Gastroesophageal sphincter (tissue), 4 donors: ENCODE measurements around the gene CALU. TPM values are rescaled to one million over a fixed set of nuclear protein-coding genes. Genes with fewer than 3 reads are reported as not detected.

Experiments
- ATAC-seq: fragments of 150-250 bp; one replicate; pipeline ENCODE4 v1.9.1; 2016; ENCODE audit warnings: mild to moderate bottlenecking, moderate library complexity
- H3K27ac ChIP-seq, 4 donors: fragments of 200-600 bp; sonication (generic) in 3 of 4; 1 replicate in 3 of 4; 2 replicates in 1 of 4; pipeline ENCODE4 v1.5.1; 2016 to 2019
- H3K27me3 ChIP-seq: fragments of 200-600 bp; sonication (generic); one replicate; pipeline ENCODE4 v1.5.1; 2019
- H3K36me3 ChIP-seq, 2 donors: fragments of 200-600 bp; sonication (generic); one replicate each; pipeline ENCODE4 v1.5.1; 2019; ENCODE audit warnings: control low read depth in 1 of 2
- H3K4me1 ChIP-seq, 3 donors: fragments of 200-600 bp; sonication (generic); 1 replicate in 2 of 3; 2 replicates in 1 of 3; pipeline ENCODE4 v1.5.1; 2016 to 2019; ENCODE audit warnings: control low read depth in 2 of 3
- H3K4me3 ChIP-seq, 2 donors: fragments of 200-600 bp; sonication (generic); one replicate each; pipeline ENCODE4 v1.5.1; 2019; ENCODE audit warnings: mild to moderate bottlenecking in 1 of 2, moderate library complexity in 1 of 2
- H3K9me3 ChIP-seq, 3 donors: fragments of 200-600 bp; sonication (generic); one replicate each; pipeline ENCODE4 v1.5.1; 2017 to 2019; ENCODE audit warnings: control low read depth in 2 of 3
- EP300 ChIP-seq: sonication (generic); formaldehyde crosslinking; IDR thresholded peaks from one replicate; pipeline ENCODE4 v1.6.1; 2017; ENCODE audit warnings: antibody characterized with exemption, mild to moderate bottlenecking
- POLR2A ChIP-seq, 2 donors: fragments of 450-650 bp; IDR thresholded peaks; one replicate each; pipeline ENCODE4 v1.6.1; 2017; ENCODE audit warnings: antibody characterized with exemption in 2 of 2, mild to moderate bottlenecking in 2 of 2, moderate library complexity in 1 of 2
- POLR2AphosphoS5 ChIP-seq: sonication (generic); formaldehyde crosslinking; IDR thresholded peaks from one replicate; pipeline ENCODE4 v1.6.1; 2017; ENCODE audit warnings: antibody characterized with exemption
- WGBS, 2 donors: methylation state at CpG; one replicate each; pipeline ENCODE4 v1.1.5; 2018; ENCODE audit warnings: low coverage in 1 of 2; 5-methylcytosine and 5-hydroxymethylcytosine counted together
- total RNA-seq, 4 donors: library from RNA; depleted of rRNA; stranded (reverse); fragments of >200 nt; gene quantifications; one replicate each; pipeline ENCODE4 v1.1.0, GENCODE V29; 2016
- TF ChIP-seq, protein P1 (sequence below), 4 experiments: fragments of 200-600 bp in 2 of 4; fragments of 450-650 bp in 2 of 4; sonication (generic) in 1 of 4; IDR thresholded peaks; one replicate each; pipeline ENCODE4 v1.5.1; 2017 to 2019; ENCODE audit warnings: antibody characterized with exemption in 4 of 4, mild to moderate bottlenecking in 2 of 4, moderate library complexity in 2 of 4

CALU gene
- total RNA-seq, 4 donors from 2014 or later = 146 to 274 (median 235) TPM

DNA sequence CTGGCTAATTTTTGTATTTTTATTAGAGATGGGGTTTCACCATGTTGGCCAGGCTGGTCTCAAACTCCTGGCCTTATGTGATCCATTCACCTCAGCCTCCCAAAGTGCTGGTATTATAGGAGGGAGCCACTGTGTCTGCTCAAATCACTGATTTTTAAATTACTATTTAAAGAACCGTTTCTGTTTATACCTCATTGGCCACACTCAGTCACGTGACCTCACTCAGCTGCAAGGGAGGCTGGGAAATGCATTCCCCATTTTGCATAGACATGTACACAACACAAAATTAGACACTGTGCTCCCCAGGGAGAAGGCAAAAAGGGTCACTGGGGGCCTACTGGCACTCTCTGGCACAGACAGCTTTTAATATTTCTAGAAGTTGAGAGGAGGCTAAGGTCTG, 13.6 kb upstream of the CALU start:
- H3K27ac ChIP-seq = no peak overlapping the region
- H3K9me3 ChIP-seq = no peaks in the 10 kb centered on the region
- 93 to 100% methylated on average over 2 of the region's 2 CpGs for whole genome bisulfite sequencing, 2 donors
- H3K4me1 ChIP-seq = no peaks in the 10 kb centered on the region
- no peaks in the 10 kb centered on the region for H3K36me3 ChIP-seq
- TF ChIP-seq, protein P1, sequence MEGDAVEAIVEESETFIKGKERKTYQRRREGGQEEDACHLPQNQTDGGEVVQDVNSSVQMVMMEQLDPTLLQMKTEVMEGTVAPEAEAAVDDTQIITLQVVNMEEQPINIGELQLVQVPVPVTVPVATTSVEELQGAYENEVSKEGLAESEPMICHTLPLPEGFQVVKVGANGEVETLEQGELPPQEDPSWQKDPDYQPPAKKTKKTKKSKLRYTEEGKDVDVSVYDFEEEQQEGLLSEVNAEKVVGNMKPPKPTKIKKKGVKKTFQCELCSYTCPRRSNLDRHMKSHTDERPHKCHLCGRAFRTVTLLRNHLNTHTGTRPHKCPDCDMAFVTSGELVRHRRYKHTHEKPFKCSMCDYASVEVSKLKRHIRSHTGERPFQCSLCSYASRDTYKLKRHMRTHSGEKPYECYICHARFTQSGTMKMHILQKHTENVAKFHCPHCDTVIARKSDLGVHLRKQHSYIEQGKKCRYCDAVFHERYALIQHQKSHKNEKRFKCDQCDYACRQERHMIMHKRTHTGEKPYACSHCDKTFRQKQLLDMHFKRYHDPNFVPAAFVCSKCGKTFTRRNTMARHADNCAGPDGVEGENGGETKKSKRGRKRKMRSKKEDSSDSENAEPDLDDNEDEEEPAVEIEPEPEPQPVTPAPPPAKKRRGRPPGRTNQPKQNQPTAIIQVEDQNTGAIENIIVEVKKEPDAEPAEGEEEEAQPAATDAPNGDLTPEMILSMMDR (IDR thresholded peaks at IDR 0.05) = no peak
- TF ChIP-seq POLR2A (IDR thresholded peaks at IDR 0.05) (no peak), EP300 (no peak), POLR2AphosphoS5 (no peak)
- no peak for ATAC-seq
- no peaks in the 10 kb centered on the region for H3K27me3 ChIP-seq
- H3K4me3 ChIP-seq = no peak overlapping the region

DNA sequence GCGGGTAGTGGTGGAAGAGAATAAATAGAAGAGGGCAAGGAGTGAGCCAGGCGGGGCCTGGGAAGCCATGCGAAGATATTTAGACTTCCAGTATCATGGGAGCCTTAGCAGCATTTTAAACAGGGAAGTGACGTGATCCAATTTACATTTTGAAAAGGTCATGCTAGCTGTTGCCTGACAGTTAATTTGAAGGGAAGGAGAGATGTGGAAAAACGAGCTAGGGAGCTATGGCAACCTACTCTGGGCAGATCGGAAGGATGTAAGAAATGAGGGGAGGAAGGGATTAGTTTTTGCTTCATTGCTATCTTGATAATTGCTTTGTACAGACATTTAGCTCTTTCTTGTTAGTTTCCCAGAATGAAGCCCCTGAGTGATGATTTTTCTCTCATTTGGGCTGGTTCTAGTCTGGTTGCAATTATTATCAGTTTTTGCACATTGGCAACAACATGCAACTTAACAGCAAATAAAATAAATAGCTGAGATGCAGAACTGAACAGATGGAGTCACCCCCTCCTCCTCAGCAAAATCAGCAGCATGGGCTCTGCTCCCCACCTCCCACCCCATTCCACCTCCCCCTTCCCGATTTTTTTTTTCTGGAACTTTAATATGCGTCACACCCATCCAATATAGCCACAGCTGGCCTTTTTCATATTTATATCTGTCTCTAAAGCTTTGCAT, 13.0 kb upstream of the CALU start:
- Histone ChIP-seq H3K36me3 (no peaks in the 10 kb centered on the region), H3K27ac (no peak overlapping the region), H3K27me3 (no peaks in the 10 kb centered on the region), H3K4me3 (no peak overlapping the region), H3K4me1 (no peaks in the 10 kb centered on the region), H3K9me3 (no peaks in the 10 kb centered on the region)
- ATAC-seq = no peak
- TF ChIP-seq, protein P1 (IDR thresholded peaks at IDR 0.05) = no peak
- TF ChIP-seq EP300 = no peak
- no peak for TF ChIP-seq POLR2AphosphoS5
- no peak for TF ChIP-seq POLR2A (IDR thresholded peaks at IDR 0.05)
- WGBS, 2 donors = 57 to 58% methylated on average over 6 to 8 of the region's 8 CpGs

DNA sequence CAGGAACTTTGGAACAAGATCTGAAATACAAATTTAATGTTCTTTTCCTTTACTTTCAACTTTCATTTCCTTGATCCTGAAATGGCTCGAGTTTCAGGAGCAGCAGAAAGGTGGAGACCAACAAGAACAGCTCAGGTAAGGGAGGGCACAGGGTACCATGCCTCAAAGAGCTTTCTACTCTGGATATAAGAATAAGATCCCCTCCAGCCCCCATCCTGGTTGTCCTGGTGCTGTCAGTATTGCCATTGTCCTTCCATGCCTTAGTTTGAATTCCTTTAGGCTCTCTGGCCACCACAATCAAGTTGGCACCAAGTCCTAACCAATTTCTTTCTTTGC, 12.5 kb upstream of the CALU start:
- TF ChIP-seq, protein P1 (IDR thresholded peaks at IDR 0.05) = no peak
- TF ChIP-seq POLR2AphosphoS5 (no peak), POLR2A (IDR thresholded peaks at IDR 0.05) (no peak), EP300 (no peak)
- H3K9me3 ChIP-seq = no peaks in the 10 kb centered on the region
- no peaks in the 10 kb centered on the region for H3K36me3 ChIP-seq
- H3K4me1 ChIP-seq = no peaks in the 10 kb centered on the region
- no peak overlapping the region for H3K27ac ChIP-seq
- no peak for ATAC-seq
- WGBS, 2 donors = 38 to 57% methylated on average over 1 of the region's 1 CpG
- no peaks in the 10 kb centered on the region for H3K27me3 ChIP-seq
- H3K4me3 ChIP-seq = no peak overlapping the region

DNA sequence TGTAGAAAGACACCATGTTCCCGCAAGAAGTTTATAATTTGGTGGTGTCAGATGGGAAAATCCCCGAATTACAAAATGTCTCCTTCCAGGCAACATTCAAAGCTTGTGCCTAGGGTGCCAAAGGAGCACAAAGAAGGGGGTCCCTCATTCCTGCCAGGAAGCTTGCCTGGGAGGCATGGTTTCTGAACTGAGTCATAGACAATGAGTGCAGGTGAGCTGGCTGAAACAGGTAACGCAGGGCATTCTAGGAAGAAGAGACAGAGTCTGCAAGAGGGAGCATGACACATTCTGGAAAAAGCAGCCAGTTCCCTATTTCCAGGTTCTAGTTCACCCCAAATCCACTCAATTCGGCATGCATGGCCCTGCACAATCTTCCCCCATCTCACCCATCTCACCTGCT, 11.9 kb upstream of the CALU start:
- WGBS, 2 donors = 91 to 94% methylated on average over 4 of the region's 4 CpGs

DNA sequence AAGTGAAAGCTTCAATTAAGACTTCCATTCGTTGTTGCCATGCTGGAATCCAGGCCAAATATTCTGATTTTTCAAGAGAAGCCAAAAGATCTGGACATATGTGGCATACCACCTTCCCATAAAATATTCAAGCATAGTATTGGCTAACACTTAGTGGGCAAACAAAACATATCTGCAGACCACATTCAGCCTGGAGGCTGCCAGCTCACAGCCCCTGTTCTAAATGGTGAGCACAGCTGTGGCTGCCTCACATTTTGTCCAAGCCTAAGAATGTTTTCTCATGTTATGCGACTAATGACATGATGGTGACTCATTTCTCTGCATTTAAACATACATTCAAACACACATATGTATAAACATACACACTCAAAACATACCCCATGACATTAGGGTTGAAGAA, 10.6 kb upstream of the CALU start:
- Histone ChIP-seq H3K4me3 (no peak overlapping the region), H3K27me3 (no peaks in the 10 kb centered on the region), H3K36me3 (no peaks in the 10 kb centered on the region), H3K27ac (no peak overlapping the region), H3K4me1 (no peaks in the 10 kb centered on the region), H3K9me3 (no peaks in the 10 kb centered on the region)
- TF ChIP-seq POLR2A (IDR thresholded peaks at IDR 0.05) (no peak), POLR2AphosphoS5 (no peak), EP300 (no peak)
- TF ChIP-seq, protein P1 (IDR thresholded peaks at IDR 0.05) = no peak
- WGBS, 2 donors = 60 to 71% methylated on average over 1 to 2 of the region's 2 CpGs
- ATAC-seq = no peak

More for the DNA sequence above, 11.9 kb upstream of the CALU start:
- TF ChIP-seq, protein P1 (IDR thresholded peaks at IDR 0.05) = no peak
- TF ChIP-seq POLR2A (IDR thresholded peaks at IDR 0.05) (no peak), EP300 (no peak), POLR2AphosphoS5 (no peak)
- H3K4me3 ChIP-seq = no peak overlapping the region
- H3K27ac ChIP-seq = no peak overlapping the region
- no peaks in the 10 kb centered on the region for H3K36me3 ChIP-seq
- H3K27me3 ChIP-seq = no peaks in the 10 kb centered on the region
- ATAC-seq = no peak
- H3K9me3 ChIP-seq = no peaks in the 10 kb centered on the region
- no peaks in the 10 kb centered on the region for H3K4me1 ChIP-seq
